SK-N-SH treated with all-trans-retinoic acid at 6 μM for 48 hours (cell line): ENCODE measurements around the gene NFU1.

Experiments used
- ATAC-seq: fragments of 200-7000 bp; cut with Tn5 transposase; 3 replicates; pipeline ENCODE4 v1.9.1; 2020; ENCODE audit warnings: mild to moderate bottlenecking, moderate library complexity
- ARNTL ChIP-seq: fragments of 450-650 bp; formaldehyde crosslinking; IDR thresholded peaks from 2 replicates; pipeline ENCODE4 v1.5.0; 2020; ENCODE audit warnings: low read depth, mild to moderate bottlenecking, moderate library complexity, borderline replicate concordance
- BACH2 ChIP-seq: fragments of 250-450 bp; sonication (Bioruptor Pico); IDR thresholded peaks from 2 replicates; pipeline ENCODE4 v1.9.0; 2021; ENCODE audit warnings: mild to moderate bottlenecking, borderline replicate concordance
- CSDC2 ChIP-seq: fragments of 250-450 bp; sonication (Bioruptor Pico); IDR thresholded peaks from 2 replicates; pipeline ENCODE4 v1.5.0; 2020; ENCODE audit warnings: mild to moderate bottlenecking, moderate library complexity
- ESRRG ChIP-seq: fragments of 250-450 bp; sonication (Bioruptor Pico); IDR thresholded peaks from 2 replicates; pipeline ENCODE4 v1.6.1; 2021; ENCODE audit warnings: mild to moderate bottlenecking
- GLIS3 ChIP-seq: fragments of 250-450 bp; sonication (Bioruptor Pico); IDR thresholded peaks from 2 replicates; pipeline ENCODE4 v1.5.0; 2020; ENCODE audit warnings: mild to moderate bottlenecking, moderate library complexity
- RARB ChIP-seq: fragments of 250-450 bp; sonication (Bioruptor Pico); IDR thresholded peaks from 2 replicates; pipeline ENCODE4 v1.8.0; 2021; ENCODE audit warnings: mild to moderate bottlenecking, moderate library complexity
- SNAI2 ChIP-seq: fragments of 250-450 bp; sonication (Bioruptor Pico); IDR thresholded peaks from 2 replicates; pipeline ENCODE4 v1.5.0; 2020; ENCODE audit warnings: mild to moderate bottlenecking, moderate library complexity
- TCF4 ChIP-seq: fragments of 250-450 bp; sonication (Bioruptor Pico); IDR thresholded peaks from 2 replicates; pipeline ENCODE4 v1.8.0; 2021; ENCODE audit warnings: mild to moderate bottlenecking, moderate library complexity, borderline replicate concordance
- TOX ChIP-seq: fragments of 250-450 bp; sonication (Bioruptor Pico); IDR thresholded peaks from 2 replicates; pipeline ENCODE4 v1.8.0; 2021; ENCODE audit warnings: mild to moderate bottlenecking, moderate library complexity, borderline replicate concordance
- ZC3H10 ChIP-seq: fragments of 250-450 bp; sonication (Bioruptor Pico); IDR thresholded peaks from 2 replicates; pipeline ENCODE4 v1.5.1; 2021; ENCODE audit warnings: mild to moderate bottlenecking, moderate library complexity
- ZFP3 ChIP-seq: fragments of 250-450 bp; sonication (Bioruptor Pico); IDR thresholded peaks from 2 replicates; pipeline ENCODE4 v1.5.0; 2020; ENCODE audit warnings: mild to moderate bottlenecking, moderate library complexity
- ZFP30 ChIP-seq: fragments of 450-650 bp; formaldehyde crosslinking; IDR thresholded peaks from 2 replicates; pipeline ENCODE4 v1.5.0; 2022; ENCODE audit warnings: mild to moderate bottlenecking, moderate library complexity
- ZNF565 ChIP-seq: fragments of 450-650 bp; formaldehyde crosslinking; conservative IDR thresholded peaks from 2 replicates; pipeline ENCODE4 v1.5.0; 2020; ENCODE audit warnings: low read depth, mild to moderate bottlenecking, moderate library complexity
- ZNF70 ChIP-seq: fragments of 450-650 bp; formaldehyde crosslinking; IDR thresholded peaks from 2 replicates; pipeline ENCODE4 v1.5.0; 2020; ENCODE audit warnings: mild to moderate bottlenecking, moderate library complexity
- ZNF8 ChIP-seq: fragments of 450-650 bp; formaldehyde crosslinking; IDR thresholded peaks from 2 replicates; pipeline ENCODE4 v1.5.0; 2020; ENCODE audit warnings: mild to moderate bottlenecking, moderate library complexity
- TF ChIP-seq, protein P1 (sequence below): fragments of 250-450 bp; sonication (Bioruptor Pico); IDR thresholded peaks from 2 replicates; pipeline ENCODE4 v1.5.0; 2020; ENCODE audit warnings: mild to moderate bottlenecking, moderate library complexity
- TF ChIP-seq, protein P2 (sequence below): fragments of 250-450 bp; sonication (Bioruptor Pico); IDR thresholded peaks from 2 replicates; pipeline ENCODE4 v1.8.0; 2020; ENCODE audit warnings: mild to moderate bottlenecking, moderate library complexity, borderline replicate concordance
- TF ChIP-seq, protein P3 (sequence below): fragments of 250-450 bp; sonication (Bioruptor Pico); IDR thresholded peaks from 2 replicates; pipeline ENCODE4 v1.8.0; 2021; ENCODE audit warnings: low read depth, mild to moderate bottlenecking, moderate library complexity, borderline replicate concordance
- TF ChIP-seq, protein P4 (sequence below): fragments of 250-450 bp; sonication (Bioruptor Pico); IDR thresholded peaks from 2 replicates; pipeline ENCODE4 v1.5.1; 2021; ENCODE audit warnings: mild to moderate bottlenecking, moderate library complexity

NFU1 gene

DNA sequence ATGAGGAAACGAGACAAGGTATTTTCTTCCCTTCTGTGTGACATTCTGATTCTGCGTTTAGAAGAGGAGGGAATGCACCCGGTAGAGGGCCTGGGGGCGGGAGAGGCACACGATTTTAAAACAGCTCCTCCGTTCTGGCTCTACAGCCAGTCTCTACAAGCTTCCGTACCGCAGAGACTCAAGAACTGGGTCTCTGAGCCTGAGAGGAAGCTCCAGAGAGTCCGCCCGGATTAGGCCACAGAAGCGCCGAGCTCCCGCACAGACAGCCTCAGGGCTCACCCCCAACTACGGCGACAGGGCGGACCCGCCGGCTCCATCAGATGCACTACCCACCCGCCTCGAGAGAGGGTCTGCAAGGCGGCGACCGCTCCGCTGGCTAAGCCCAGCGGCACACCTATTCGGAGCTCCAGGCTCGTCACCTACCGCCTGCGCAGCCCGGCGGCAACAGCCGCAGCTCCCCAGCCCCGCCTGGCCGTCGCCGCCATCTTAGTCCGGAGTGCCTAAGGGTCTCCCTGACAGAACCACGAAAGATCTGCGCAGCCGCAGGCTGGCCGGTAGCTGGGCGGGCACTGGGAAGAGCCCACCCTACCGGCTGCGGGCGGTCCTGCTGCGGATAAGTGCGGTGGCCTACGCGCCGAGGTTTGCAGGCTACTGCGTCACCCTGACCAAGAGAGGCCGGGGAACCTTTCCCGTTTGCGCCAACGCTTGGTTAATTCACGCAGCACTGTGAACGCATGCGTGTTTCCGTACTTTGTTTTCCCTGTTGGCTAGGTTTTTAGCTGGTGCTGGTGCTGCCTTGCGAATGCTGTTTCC, at the start of gene NFU1:
Gene NFU1, minus strand, starts transcription at position 498 of the 813 bp plus-strand sequence. Its CDS starts 13 bp downstream, at position 485.
- peak; percentile 99 for ATAC-seq
- no peak for TF ChIP-seq RARB
- TF ChIP-seq TOX (CRISPR knock-in tag): peak; percentile 29; the same call in 1 of the 2 replicates
- peak; percentile 71; the same call in 1 of the 2 replicates for TF ChIP-seq CSDC2

DNA sequence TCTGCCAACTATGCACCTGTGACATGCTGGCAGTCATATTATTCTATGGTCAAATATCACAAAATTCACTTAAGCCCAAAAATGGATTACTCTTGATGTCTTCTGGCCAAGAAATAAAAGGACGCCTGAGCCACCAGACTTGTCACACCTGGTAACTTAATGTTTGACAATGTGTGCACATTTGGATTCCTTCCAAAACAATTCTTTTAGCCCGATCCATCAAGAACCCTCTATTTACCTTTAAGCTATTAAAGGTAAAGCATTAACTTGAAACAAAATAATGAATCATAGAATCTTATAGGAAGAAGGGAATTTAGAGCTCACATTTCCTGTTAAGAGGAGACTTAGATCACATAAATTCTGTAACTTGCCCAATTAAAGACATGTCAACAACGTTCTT, 46.5 kb upstream of the NFU1 start:
- no peak for TF ChIP-seq ZFP3
- TF ChIP-seq, protein P1, sequence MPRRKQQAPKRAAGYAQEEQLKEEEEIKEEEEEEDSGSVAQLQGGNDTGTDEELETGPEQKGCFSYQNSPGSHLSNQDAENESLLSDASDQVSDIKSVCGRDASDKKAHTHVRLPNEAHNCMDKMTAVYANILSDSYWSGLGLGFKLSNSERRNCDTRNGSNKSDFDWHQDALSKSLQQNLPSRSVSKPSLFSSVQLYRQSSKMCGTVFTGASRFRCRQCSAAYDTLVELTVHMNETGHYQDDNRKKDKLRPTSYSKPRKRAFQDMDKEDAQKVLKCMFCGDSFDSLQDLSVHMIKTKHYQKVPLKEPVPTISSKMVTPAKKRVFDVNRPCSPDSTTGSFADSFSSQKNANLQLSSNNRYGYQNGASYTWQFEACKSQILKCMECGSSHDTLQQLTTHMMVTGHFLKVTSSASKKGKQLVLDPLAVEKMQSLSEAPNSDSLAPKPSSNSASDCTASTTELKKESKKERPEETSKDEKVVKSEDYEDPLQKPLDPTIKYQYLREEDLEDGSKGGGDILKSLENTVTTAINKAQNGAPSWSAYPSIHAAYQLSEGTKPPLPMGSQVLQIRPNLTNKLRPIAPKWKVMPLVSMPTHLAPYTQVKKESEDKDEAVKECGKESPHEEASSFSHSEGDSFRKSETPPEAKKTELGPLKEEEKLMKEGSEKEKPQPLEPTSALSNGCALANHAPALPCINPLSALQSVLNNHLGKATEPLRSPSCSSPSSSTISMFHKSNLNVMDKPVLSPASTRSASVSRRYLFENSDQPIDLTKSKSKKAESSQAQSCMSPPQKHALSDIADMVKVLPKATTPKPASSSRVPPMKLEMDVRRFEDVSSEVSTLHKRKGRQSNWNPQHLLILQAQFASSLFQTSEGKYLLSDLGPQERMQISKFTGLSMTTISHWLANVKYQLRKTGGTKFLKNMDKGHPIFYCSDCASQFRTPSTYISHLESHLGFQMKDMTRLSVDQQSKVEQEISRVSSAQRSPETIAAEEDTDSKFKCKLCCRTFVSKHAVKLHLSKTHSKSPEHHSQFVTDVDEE (CRISPR knock-in tag): no peak
- TF ChIP-seq ZNF70 (CRISPR knock-in tag): no peak
- ATAC-seq: no peak

DNA sequence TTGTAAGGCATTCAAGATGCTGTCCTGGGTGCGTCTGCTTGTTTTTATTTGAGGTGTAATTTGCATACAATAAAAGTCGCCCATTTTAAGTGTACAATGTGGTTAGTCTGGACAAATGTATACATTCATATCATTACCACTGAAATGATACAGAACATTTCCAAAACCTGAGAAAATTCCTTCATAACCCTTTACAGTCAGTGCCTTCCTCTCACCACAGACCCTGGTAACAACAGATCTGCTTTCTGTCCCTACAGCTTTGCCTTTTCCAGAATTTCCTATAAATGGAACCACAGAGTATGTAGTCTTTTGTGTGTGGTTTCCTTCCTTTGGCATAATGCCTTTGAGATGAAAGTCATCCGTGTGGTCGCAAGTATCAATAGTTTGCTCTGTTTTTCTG, 45.8 kb upstream of the NFU1 start:
- no peak for TF ChIP-seq ZNF70 (CRISPR knock-in tag)
- TF ChIP-seq RARB: no peak
- no peak for TF ChIP-seq ZC3H10 (CRISPR knock-in tag)
- TF ChIP-seq ESRRG (CRISPR knock-in tag): no peak
- TF ChIP-seq, all 23 proteins: peak for 0
- ATAC-seq: no peak

DNA sequence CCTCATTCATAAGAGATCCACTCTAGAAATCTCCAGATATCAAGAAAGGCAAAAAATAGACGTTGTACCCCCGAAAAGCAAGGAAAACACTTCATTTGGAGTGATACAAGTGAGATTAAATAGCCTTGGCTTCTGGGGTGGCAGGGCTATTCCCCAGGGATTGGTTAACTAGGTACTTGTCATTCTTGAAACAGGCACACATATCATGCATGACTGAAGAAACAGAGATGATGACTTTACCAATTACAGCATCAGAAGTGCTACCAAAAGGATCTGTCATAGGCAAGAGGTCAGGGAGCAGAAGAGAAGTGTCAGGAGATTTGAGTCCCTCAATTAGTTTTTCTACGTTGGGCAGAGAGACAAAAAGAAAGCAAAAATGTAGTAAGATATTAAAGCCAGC, 45.2 kb upstream of the NFU1 start:
- ATAC-seq: no peak
- TF ChIP-seq ARNTL (CRISPR knock-in tag) (no peak), SNAI2 (no peak), ZNF565 (CRISPR knock-in tag) (no peak), ZC3H10 (CRISPR knock-in tag) (no peak), ZNF70 (CRISPR knock-in tag) (no peak)
- TF ChIP-seq, protein P2, sequence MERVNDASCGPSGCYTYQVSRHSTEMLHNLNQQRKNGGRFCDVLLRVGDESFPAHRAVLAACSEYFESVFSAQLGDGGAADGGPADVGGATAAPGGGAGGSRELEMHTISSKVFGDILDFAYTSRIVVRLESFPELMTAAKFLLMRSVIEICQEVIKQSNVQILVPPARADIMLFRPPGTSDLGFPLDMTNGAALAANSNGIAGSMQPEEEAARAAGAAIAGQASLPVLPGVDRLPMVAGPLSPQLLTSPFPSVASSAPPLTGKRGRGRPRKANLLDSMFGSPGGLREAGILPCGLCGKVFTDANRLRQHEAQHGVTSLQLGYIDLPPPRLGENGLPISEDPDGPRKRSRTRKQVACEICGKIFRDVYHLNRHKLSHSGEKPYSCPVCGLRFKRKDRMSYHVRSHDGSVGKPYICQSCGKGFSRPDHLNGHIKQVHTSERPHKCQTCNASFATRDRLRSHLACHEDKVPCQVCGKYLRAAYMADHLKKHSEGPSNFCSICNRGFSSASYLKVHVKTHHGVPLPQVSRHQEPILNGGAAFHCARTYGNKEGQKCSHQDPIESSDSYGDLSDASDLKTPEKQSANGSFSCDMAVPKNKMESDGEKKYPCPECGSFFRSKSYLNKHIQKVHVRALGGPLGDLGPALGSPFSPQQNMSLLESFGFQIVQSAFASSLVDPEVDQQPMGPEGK: no peak

DNA sequence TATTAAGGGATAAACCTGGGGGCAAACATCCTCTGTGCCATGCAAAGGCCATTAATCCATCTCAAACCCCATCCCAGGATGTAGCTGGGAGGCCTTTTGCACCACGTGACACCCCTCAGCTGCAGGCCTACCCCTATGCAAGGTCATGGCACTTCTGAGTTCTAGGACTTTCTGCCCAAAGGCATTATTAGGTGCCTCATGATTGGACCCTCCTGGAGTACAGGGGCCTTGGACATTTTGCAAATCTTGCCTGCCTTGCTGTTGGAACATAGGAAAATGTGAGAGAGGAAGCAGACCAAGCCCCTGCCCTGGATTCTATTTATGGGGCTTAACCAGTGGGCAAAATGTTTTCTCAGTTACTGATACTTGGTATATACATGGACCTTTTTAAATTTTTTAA, 44.2 kb upstream of the NFU1 start:
- TF ChIP-seq ZNF8 (CRISPR knock-in tag) (no peak), BACH2 (CRISPR knock-in tag) (no peak), ZNF565 (CRISPR knock-in tag) (no peak), CSDC2 (no peak), RARB (no peak), ARNTL (CRISPR knock-in tag) (no peak), ESRRG (CRISPR knock-in tag) (no peak), TOX (CRISPR knock-in tag) (no peak), SNAI2 (no peak), GLIS3 (CRISPR knock-in tag) (no peak), ZFP30 (CRISPR knock-in tag) (no peak), TCF4 (CRISPR knock-in tag) (no peak)
- TF ChIP-seq, protein P2: no peak
- TF ChIP-seq, protein P3, sequence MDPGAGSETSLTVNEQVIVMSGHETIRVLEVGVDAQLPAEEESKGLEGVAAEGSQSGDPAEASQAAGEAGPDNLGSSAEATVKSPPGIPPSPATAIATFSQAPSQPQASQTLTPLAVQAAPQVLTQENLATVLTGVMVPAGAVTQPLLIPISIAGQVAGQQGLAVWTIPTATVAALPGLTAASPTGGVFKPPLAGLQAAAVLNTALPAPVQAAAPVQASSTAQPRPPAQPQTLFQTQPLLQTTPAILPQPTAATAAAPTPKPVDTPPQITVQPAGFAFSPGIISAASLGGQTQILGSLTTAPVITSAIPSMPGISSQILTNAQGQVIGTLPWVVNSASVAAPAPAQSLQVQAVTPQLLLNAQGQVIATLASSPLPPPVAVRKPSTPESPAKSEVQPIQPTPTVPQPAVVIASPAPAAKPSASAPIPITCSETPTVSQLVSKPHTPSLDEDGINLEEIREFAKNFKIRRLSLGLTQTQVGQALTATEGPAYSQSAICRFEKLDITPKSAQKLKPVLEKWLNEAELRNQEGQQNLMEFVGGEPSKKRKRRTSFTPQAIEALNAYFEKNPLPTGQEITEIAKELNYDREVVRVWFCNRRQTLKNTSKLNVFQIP: no peak
- TF ChIP-seq, protein P4, sequence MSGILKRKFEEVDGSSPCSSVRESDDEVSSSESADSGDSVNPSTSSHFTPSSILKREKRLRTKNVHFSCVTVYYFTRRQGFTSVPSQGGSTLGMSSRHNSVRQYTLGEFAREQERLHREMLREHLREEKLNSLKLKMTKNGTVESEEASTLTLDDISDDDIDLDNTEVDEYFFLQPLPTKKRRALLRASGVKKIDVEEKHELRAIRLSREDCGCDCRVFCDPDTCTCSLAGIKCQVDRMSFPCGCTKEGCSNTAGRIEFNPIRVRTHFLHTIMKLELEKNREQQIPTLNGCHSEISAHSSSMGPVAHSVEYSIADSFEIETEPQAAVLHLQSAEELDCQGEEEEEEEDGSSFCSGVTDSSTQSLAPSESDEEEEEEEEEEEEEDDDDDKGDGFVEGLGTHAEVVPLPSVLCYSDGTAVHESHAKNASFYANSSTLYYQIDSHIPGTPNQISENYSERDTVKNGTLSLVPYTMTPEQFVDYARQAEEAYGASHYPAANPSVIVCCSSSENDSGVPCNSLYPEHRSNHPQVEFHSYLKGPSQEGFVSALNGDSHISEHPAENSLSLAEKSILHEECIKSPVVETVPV (CRISPR knock-in tag): no peak
- ATAC-seq: no peak
